GM12892 (cell line): ENCODE data around the gene MPV17L2.

ENCODE experiments used
- POLR2A ChIP-seq: IDR thresholded peaks from 2 replicates; pipeline ENCODE4 v1.6.1; 2011; ENCODE audit warnings: low read depth, low read length, control low read depth
- POLR2AphosphoS5 ChIP-seq: IDR thresholded peaks from 2 replicates; pipeline ENCODE4 v1.6.1; 2011; ENCODE audit warnings: low read depth, low read length, control low read depth
- TAF1 ChIP-seq: IDR thresholded peaks from 2 replicates; pipeline ENCODE4 v1.6.1; 2011; ENCODE audit warnings: low read depth, mild to moderate bottlenecking, control low read depth, low read length, borderline replicate concordance

- no peak for TF ChIP-seq POLR2A
- TF ChIP-seq POLR2AphosphoS5, result no peak
- TF ChIP-seq TAF1, result no peak
Observed at GRCh38 chr19:18171605-18172327, 21.3 kb upstream of the MPV17L2 start.
